H1 (cell line): ENCODE measurements around the gene MEFV. TPM values are rescaled to one million over a fixed set of nuclear protein-coding genes. Genes with fewer than 3 reads are reported as not detected.

Experiments used
- BCL11A ChIP-seq, 2 experiments: IDR thresholded peaks; one replicate each; pipeline ENCODE4 v1.6.1; 2011; ENCODE audit warnings: low read depth in 2 of 2, low read length in 2 of 2, mild to moderate bottlenecking in 2 of 2
- CHD2 ChIP-seq: IDR thresholded peaks from 2 replicates; pipeline ENCODE4 v1.6.1; 2012; ENCODE audit warnings: low read length, improper control_type of control experiment
- CHD7 ChIP-seq: fragments of 300-600 bp; sonication (generic); IDR thresholded peaks from 2 replicates; pipeline ENCODE4 v1.7.1; 2012; ENCODE audit warnings: low read length, moderate library complexity, mild to moderate bottlenecking, inconsistent platforms; ENCODE audit not compliant: insufficient replicate concordance
- E2F6 ChIP-seq: IDR thresholded peaks from 2 replicates; pipeline ENCODE4 v1.6.1; 2012; ENCODE audit warnings: inconsistent platforms
- NANOG ChIP-seq: IDR thresholded peaks from 2 replicates; pipeline ENCODE4 v1.6.1; 2011; ENCODE audit warnings: low read length, low read depth, mild to moderate bottlenecking, inconsistent platforms; ENCODE audit not compliant: insufficient read depth, poor library complexity, severe bottlenecking
- RAD21 ChIP-seq, 2 experiments: IDR thresholded peaks in 1 of 2; conservative IDR thresholded peaks in 1 of 2; 2 replicates each; pipeline ENCODE4 v1.6.1; 2011; ENCODE audit warnings: low read depth in 2 of 2, low read length in 2 of 2, improper control_type of control experiment in 1 of 2, inconsistent platforms in 1 of 2, mild to moderate bottlenecking in 1 of 2, moderate library complexity in 1 of 2
- RBBP5 ChIP-seq: IDR thresholded peaks from 2 replicates; pipeline ENCODE4 v1.7.1; 2012; ENCODE audit warnings: low read depth, mild to moderate bottlenecking, inconsistent platforms, low read length, moderate library complexity, borderline replicate concordance
- SIN3A ChIP-seq, 2 experiments: IDR thresholded peaks in 1 of 2; conservative IDR thresholded peaks in 1 of 2; 2 replicates each; pipeline ENCODE4 v1.6.1; 2011 to 2012; ENCODE audit warnings: low read length in 2 of 2, improper control_type of control experiment in 1 of 2, low read depth in 1 of 2, mild to moderate bottlenecking in 1 of 2
- TAF7 ChIP-seq: optimal IDR thresholded peaks from 2 replicates; pipeline ENCODE3; 2011; ENCODE audit warnings: low read depth, mild to moderate bottlenecking, inconsistent platforms, low read length, moderate library complexity, borderline replicate concordance
- polyA plus RNA-seq, 7 experiments: library from polyadenylated mRNA; depleted of rRNA in 3 of 7; stranded (reverse) in 5 of 7; unstranded in 2 of 7; fragments of >200 nt in 5 of 7; fragments of 200-250 nt in 2 of 7; gene quantifications; 1 replicate in 5 of 7; 2 replicates in 1 of 7; 4 replicates in 1 of 7; pipeline versions ENCODE4 v1.2.1 to v1.2.3, GENCODE V29; 2011 to 2013; ENCODE audit warnings: missing spikeins in 2 of 7, mixed read lengths in 2 of 7
- total RNA-seq: library from RNA; stranded (reverse); fragmentation: NEBNext Ultra II Directional; extraction: Animal tissue kit (Norgen Biotek cat#: 25700); gene quantifications from 2 replicates; pipeline ENCODE4 v1.2.1, GENCODE V29; 2021

MEFV gene
- total and polyA plus RNA-seq, 2 of the 8 experiments (the other 6 are each of a cell fraction or from before 2014, with no cell fraction given), result 0.03 TPM; not detected in 1

GRCh38 chr16:3212006-3212405 is 44.4 kb downstream of the MEFV start (continued):
- TF ChIP-seq CHD7 (no peak), SIN3A (conservative IDR thresholded peaks at IDR 0.05 in 1 of 2, IDR thresholded peaks at IDR 0.05 in 1 of 2; ENCODE audit: low read depth in 1 of 2, low read length in 2 of 2) (no peak), E2F6 (no peak), TAF7 (no peak), RAD21 (IDR thresholded peaks at IDR 0.05 in 1 of 2, conservative IDR thresholded peaks at IDR 0.05 in 1 of 2; ENCODE audit: low read depth in 2 of 2, low read length in 2 of 2) (no peak), NANOG (no peak), RBBP5 (no peak), BCL11A (IDR thresholded peaks at IDR 0.05; ENCODE audit: low read depth in 2 of 2, low read length in 2 of 2) (no peak), CHD2 (no peak)
